K562 (cell line): ENCODE data around the gene TSPAN16. TPM values are rescaled to one million over a fixed set of nuclear protein-coding genes. Genes with fewer than 3 reads are reported as not detected.

Experiments used
- ATAC-seq: fragments of 200-7000 bp; cut with Tn5 transposase; 3 replicates; pipeline ENCODE4 v1.9.1; 2020; ENCODE audit warnings: moderate library complexity
- BruUV-seq: library from RNA; stranded (reverse); fragments of 400-500 nt; replicated peaks from 2 replicates; lab custom pipeline; 2021; lab: Mats Ljungman, UMichigan
- CTCF ChIA-PET: fragments of 300-600 bp; formaldehyde crosslinking; extraction: SDS; loops from one replicate; lab custom pipeline; 2021; ENCODE audit warnings: low intra/inter-chr PET ratio; lab: Yijun Ruan, JAX
- POLR2A ChIA-PET: fragments of 300-600, 350-650 bp; sonication (Branson Sonifier 250); formaldehyde crosslinking; extraction: SDS; loops from one replicate; lab custom pipeline; 2021; ENCODE audit warnings: antibody characterized with exemption, inconsistent platforms; lab: Yijun Ruan, JAX
- DNase-seq, 4 experiments: peaks; one replicate each; pipeline versions ENCODE4 v3.0.0 to v3.0.0-alpha.2; 2011 to 2018; ENCODE audit warnings: low spot score in 3 of 4, mixed read lengths in 3 of 4; ENCODE audit errors: extremely low read depth in 1 of 4
- FAIRE-seq: peaks from 2 replicates; lab custom pipeline; 2011; peaks lifted over from hg19 to GRCh38; lab: Jason Lieb, UNC
- H2AFZ ChIP-seq: 2 replicates; pipeline ENCODE4 v1.6.0; 2011; ENCODE audit warnings: low read depth, low read length, control low read depth, inconsistent platforms
- H3K27ac ChIP-seq: fragments of 200-600 bp; 3 replicates; pipeline ENCODE4 v1.8.0; 2011; ENCODE audit warnings: low read depth, mild to moderate bottlenecking, control low read depth, inconsistent platforms, low read length, moderate library complexity, mixed read lengths; ENCODE audit errors: extremely low read depth
- H3K27me3 ChIP-seq, 2 experiments: fragments of 300-600 bp in 1 of 2; 2 replicates in 1 of 2; 3 replicates in 1 of 2; pipeline versions ENCODE4 v1.6.0 to v1.8.0; 2011; ENCODE audit warnings: inconsistent platforms in 2 of 2, low read length in 2 of 2, mild to moderate bottlenecking in 1 of 2, mixed read lengths in 1 of 2, moderate library complexity in 1 of 2; ENCODE audit not compliant: control insufficient read depth in 2 of 2, insufficient read depth in 2 of 2
- H3K36me3 ChIP-seq: fragments of 300-600 bp; 3 replicates; pipeline ENCODE4 v1.8.0; 2011; ENCODE audit warnings: mild to moderate bottlenecking, low read length, inconsistent platforms; ENCODE audit not compliant: control insufficient read depth, insufficient read depth
- H3K4me1 ChIP-seq, 2 experiments: fragments of 200-600 bp in 1 of 2; replicated peaks in 1 of 2; 2 replicates in 1 of 2; 3 replicates in 1 of 2; pipeline versions ENCODE4 v1.5.1 to v1.8.0; 2011; ENCODE audit warnings: inconsistent platforms in 2 of 2, low read length in 2 of 2, mild to moderate bottlenecking in 1 of 2, mixed read lengths in 1 of 2, moderate library complexity in 1 of 2; ENCODE audit not compliant: control insufficient read depth in 2 of 2, insufficient read depth in 2 of 2
- H3K4me2 ChIP-seq: 2 replicates; pipeline ENCODE4 v1.6.1; 2011; ENCODE audit warnings: low read length, control low read depth, inconsistent platforms, mixed read lengths; ENCODE audit not compliant: insufficient read depth
- H3K4me3 ChIP-seq: fragments of 200-600 bp; sonication (generic), shearing (Covaris generic); 2 replicates; pipeline ENCODE4 v1.5.1; 2016; ENCODE audit warnings: control low read depth, inconsistent platforms
- H3K79me2 ChIP-seq: fragments of 200-600 bp; 3 replicates; pipeline ENCODE4 v1.8.0; 2011; ENCODE audit warnings: low read length, inconsistent platforms; ENCODE audit not compliant: control insufficient read depth, insufficient read depth
- H3K9ac ChIP-seq, 2 experiments: 2 replicates each; pipeline versions ENCODE4 v1.6.0 to v1.6.1; 2011; ENCODE audit warnings: low read depth in 2 of 2, low read length in 2 of 2, control low read depth in 1 of 2, inconsistent platforms in 1 of 2, mild to moderate bottlenecking in 1 of 2, mixed read lengths in 1 of 2; ENCODE audit not compliant: insufficient read depth in 1 of 2
- H3K9me1 ChIP-seq: one replicate; pipeline ENCODE4 v1.6.0; 2011; ENCODE audit warnings: inconsistent platforms, mild to moderate bottlenecking, low read length, moderate library complexity; ENCODE audit not compliant: control insufficient read depth, insufficient read depth
- H3K9me3 ChIP-seq: replicated peaks from 2 replicates; pipeline ENCODE4 v1.5.1; 2011; ENCODE audit warnings: low read depth, low read length, inconsistent platforms; ENCODE audit not compliant: control insufficient read depth, insufficient read depth
- H4K20me1 ChIP-seq: replicated peaks from 2 replicates; pipeline ENCODE4 v1.6.1; 2011; ENCODE audit warnings: low read length, inconsistent platforms, mixed read lengths; ENCODE audit not compliant: control insufficient read depth, insufficient read depth
- ATF1 ChIP-seq, 2 experiments: fragments of 450-650 bp in 1 of 2; IDR thresholded peaks; 2 replicates each; pipeline ENCODE4 v1.6.1; 2016; ENCODE audit warnings: missing compliant biosample characterization in 1 of 2, missing genetic modification characterization in 1 of 2
- CBX3 ChIP-seq, 2 experiments: IDR thresholded peaks; 1 replicate in 1 of 2; 2 replicates in 1 of 2; pipeline ENCODE4 v1.6.1; 2012; ENCODE audit warnings: inconsistent platforms in 2 of 2, low read length in 2 of 2, borderline replicate concordance in 1 of 2, control low read depth in 1 of 2
- FOXK2 ChIP-seq, 2 experiments: fragments of 450-650 bp; IDR thresholded peaks in 1 of 2; conservative IDR thresholded peaks in 1 of 2; 2 replicates each; pipeline ENCODE4 v1.6.1; 2016; ENCODE audit warnings: low read depth in 2 of 2, mild to moderate bottlenecking in 1 of 2
- HLTF ChIP-seq: fragments of 450-650 bp; IDR thresholded peaks from 2 replicates; pipeline ENCODE4 v1.6.1; 2016
- NCOA1 ChIP-seq: fragments of 450-650 bp; IDR thresholded peaks from 2 replicates; pipeline ENCODE4 v1.6.1; 2016; ENCODE audit warnings: low read depth
- NFIC ChIP-seq: fragments of 450-650 bp; IDR thresholded peaks from 2 replicates; pipeline ENCODE4 v1.6.1; 2017; ENCODE audit warnings: mild to moderate bottlenecking, inconsistent platforms
- SRSF9 ChIP-seq: fragments of 200-400 bp; formaldehyde crosslinking; IDR thresholded peaks from 2 replicates; pipeline ENCODE4 v1.6.1; 2017; ENCODE audit warnings: low read depth, low read length, borderline replicate concordance
- TARDBP ChIP-seq: fragments of 450-650 bp; IDR thresholded peaks from 2 replicates; pipeline ENCODE4 v1.6.1; 2016
- TFAP4 ChIP-seq: sonication (generic); formaldehyde crosslinking; IDR thresholded peaks from 2 replicates; pipeline ENCODE4 v1.8.0; 2022; ENCODE audit warnings: missing genetic modification reagents, mild to moderate bottlenecking, moderate library complexity, borderline replicate concordance
- ZNF280A ChIP-seq: fragments of 450-650 bp; IDR thresholded peaks from 2 replicates; pipeline ENCODE4 v1.6.1; 2018; ENCODE audit warnings: mild to moderate bottlenecking, low read depth; ENCODE audit not compliant: partially characterized antibody
- ZNF75A ChIP-seq: fragments of 450-650 bp; formaldehyde crosslinking; IDR thresholded peaks from 2 replicates; pipeline ENCODE4 v1.4.0; 2020; ENCODE audit warnings: mild to moderate bottlenecking
- WGBS: fragments of 100-300 bp; shearing (Covaris generic); methylation state at CpG from one replicate; pipeline ENCODE4 v1.1.6; 2016; ENCODE audit warnings: low coverage, mixed read lengths; ENCODE audit not compliant: insufficient coverage; ENCODE audit errors: missing lambda C conversion rate; 5-methylcytosine and 5-hydroxymethylcytosine counted together
- in situ Hi-C: fragments of 300-500 bp; cut with MboI; formaldehyde crosslinking; loops from 4 replicates; pipeline ENCODE4 v1.15.0; 2018; ENCODE audit warnings: inconsistent platforms, mixed read lengths
- intact Hi-C: fragments of 100-400 bp; cut with micrococcal nuclease; formaldehyde crosslinking; loops from 2 replicates; pipeline ENCODE4 v1.14.2; 2022
- polyA plus RNA-seq, 8 experiments: library from polyadenylated mRNA; depleted of rRNA in 4 of 8; stranded (reverse) in 5 of 8; unstranded in 3 of 8; fragments of >200 nt; fragmentation: Nextera tagmentation in 2 of 8; fragmentation: Illumina TruSeq in 1 of 8; extraction: Ambion mirVana in 2 of 8; extraction: Trizol in 1 of 8; gene quantifications; 2 replicates each; pipeline versions ENCODE4 v1.2.1 to v1.2.3, GENCODE V29; 2011 to 2014; ENCODE audit warnings: inconsistent platforms in 1 of 8, missing spikeins in 1 of 8
- total RNA-seq, 7 experiments: library from RNA; depleted of rRNA in 6 of 7; stranded (reverse); fragments of >200 nt in 6 of 7; fragmentation: Illumina TruSeq in 2 of 7; extraction: Trizol in 2 of 7; gene quantifications; 2 replicates each; pipeline versions ENCODE4 v1.2.1 to v1.2.3, GENCODE V29; 2011 to 2021; ENCODE audit warnings: low replicate concordance in 1 of 7

The TSPAN16 gene
- total and polyA plus RNA-seq, 9 of the 15 experiments (the other 6 are each of a cell fraction or from before 2014, with no cell fraction given) = not detected

GRCh38 chr19:11293433-11294389 lies 2.2 kb upstream of the TSPAN16 start:
- no peaks in the 10 kb centered on the region for H3K79me2 ChIP-seq
- H4K20me1 ChIP-seq = 0 out of 2 replicates have a peak, but pooled peaks cover 2% of the 10 kb centered on the region
- ChIA-PET POLR2A (interaction anchor here (0.5 to 0.6 kb wide), 3 partner anchors 101 to 191 kb away, joined by 3 read pairs; partner anchors contain the start of gene PRKCSH), CTCF (interaction anchor here (0.6 to 2.2 kb wide), 6 partner anchors 147 to 1205 kb away, joined by 3 to 24 read pairs (median 12); no protein-coding TSS in a partner anchor)
- peak; percentile 46 for FAIRE-seq
- H3K27ac ChIP-seq = no peak overlapping the region
- peak overlapping the region; percentile 70 for H3K4me2 ChIP-seq
- peaks cover 10 to 29% of the 10 kb centered on the region in 2 experiments; a peak in 4 of 5 replicates for H3K27me3 ChIP-seq
- 0 out of 2 replicates have a peak overlapping the region, but pooled peaks have one; percentile 6 for H3K4me3 ChIP-seq
- 2% methylated on average over 38 of the region's 41 CpGs for WGBS
- peak overlapping the region; percentile 80 for H2AFZ ChIP-seq
- peak; percentile 99 for ATAC-seq
- H3K9ac ChIP-seq = peak overlapping the region; percentile 24 to 77; a peak in 3 of 4 replicates
- no peaks in the 10 kb centered on the region for H3K36me3 ChIP-seq
- BruUV-seq = no TSS peak
- DNase-seq = peak; percentile 90 to 96 (median 92)
- peaks cover 0 to 14% of the 10 kb centered on the region in 2 experiments; a peak in 3 of 5 replicates for H3K4me1 ChIP-seq
- no peaks in the 10 kb centered on the region for H3K9me3 ChIP-seq
- in situ Hi-C loops (no loop called here), intact Hi-C loops (loop anchor here (2.0 to 10.0 kb wide), 3 partner anchors 89 to 191 kb away; partner anchors contain the start of genes ELAVL3 and EPOR)
- no peaks in the 10 kb centered on the region for H3K9me1 ChIP-seq
- TF ChIP-seq FOXK2 (conservative IDR thresholded peaks at IDR 0.05 in 1 of 2, IDR thresholded peaks at IDR 0.05 in 1 of 2; ENCODE audit: low read depth in 2 of 2) = no peak
- TF ChIP-seq ZNF280A = no peak
- no peak for TF ChIP-seq ATF1 (CRISPR knock-in tag; IDR thresholded peaks at IDR 0.05)
- TF ChIP-seq ATF1 (tag; IDR thresholded peaks at IDR 0.05) = peak; percentile 55; the same call in 1 of the 2 replicates
- TF ChIP-seq TARDBP = no peak
- TF ChIP-seq SRSF9 = no peak
- TF ChIP-seq TFAP4 (CRISPR knock-in tag) = peak; percentile 74; the same call in 1 of the 2 replicates
- 0 out of 2 replicates have a peak, but pooled peaks have one; percentile 35 for TF ChIP-seq HLTF
- 0 out of 2 replicates have a peak, but pooled peaks have one; percentile 20 for TF ChIP-seq NCOA1
- peak; percentile 91 for TF ChIP-seq ZNF75A (CRISPR knock-in tag)
- no peak for TF ChIP-seq NFIC
- TF ChIP-seq CBX3 (IDR thresholded peaks at IDR 0.05; ENCODE audit: borderline replicate concordance in 1 of 2, low read length in 2 of 2) = no peak
